Iris pigment epithelial cell (primary cell): Measurements from ENCODE around the gene MACC1.
"Not testable (repeated sequence)": the region's sequence is repeated elsewhere in the genome, so short reads cannot be mapped to it uniquely, and the experiment has no call there.

Source experiments
- DNase-seq: peaks from one replicate; pipeline ENCODE4 v3.0.0-alpha.2; 2011; ENCODE audit warnings: low read depth

MACC1 gene

DNA sequence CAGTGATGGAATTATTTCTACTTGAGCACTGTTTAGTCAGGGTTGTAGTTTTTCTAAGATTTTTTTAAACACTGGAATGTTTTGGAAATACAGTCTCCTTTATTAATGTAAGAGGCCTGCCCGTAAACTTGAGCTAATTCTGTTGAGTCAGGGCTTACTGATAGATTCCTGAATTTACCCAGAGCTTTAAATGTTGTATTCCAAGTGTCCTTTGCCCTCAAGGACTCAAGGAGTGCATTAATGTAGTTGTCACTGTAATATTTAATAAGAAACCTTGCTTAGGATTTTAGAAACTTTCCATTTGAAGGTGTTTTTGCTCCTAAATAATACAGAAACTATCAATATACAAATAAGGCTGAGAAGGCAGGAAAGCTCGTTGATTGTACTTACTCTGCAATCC lies 89.2 kb downstream of the MACC1 start:
- no peak for DNase-seq

DNA sequence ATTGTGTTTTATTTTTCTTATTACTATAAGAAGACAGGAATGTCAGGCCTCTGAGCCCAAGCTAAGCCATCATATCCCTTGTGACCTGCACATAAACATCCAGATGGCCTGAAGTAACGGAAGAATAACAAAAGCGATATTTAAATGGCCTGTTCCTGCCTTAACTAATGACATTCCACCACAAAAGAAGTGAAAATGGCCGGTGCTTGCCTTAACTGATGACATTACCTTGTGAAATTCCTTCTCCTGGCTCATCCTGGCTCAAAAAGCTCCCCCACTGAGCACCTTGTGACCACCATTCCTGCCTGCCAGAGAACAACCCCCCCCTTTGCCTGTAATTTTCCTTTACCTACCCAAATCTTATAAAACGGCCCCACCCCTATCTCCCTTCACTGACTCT lies 91.1 kb downstream of the MACC1 start:
- not testable (repeated sequence) for DNase-seq

DNA sequence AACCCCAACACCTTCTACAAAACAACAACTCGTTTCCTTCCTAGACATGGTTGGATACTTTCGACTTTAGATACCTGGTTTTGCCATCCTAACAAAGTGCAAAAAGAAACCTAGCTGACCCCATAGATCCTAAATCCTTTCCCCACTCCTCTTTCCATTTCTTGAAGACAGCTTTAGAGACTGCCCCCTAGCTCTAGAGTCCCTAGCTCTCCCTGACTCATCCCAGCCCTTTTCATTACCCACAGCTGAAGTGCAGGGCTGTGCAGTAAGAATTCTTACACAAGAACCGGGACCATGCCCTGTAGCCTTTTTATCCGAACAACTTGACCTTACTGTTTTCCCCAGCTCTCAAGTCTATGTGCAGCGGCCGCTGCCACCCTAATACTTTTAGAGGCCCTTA lies 93.1 kb downstream of the MACC1 start:
- not testable (repeated sequence) for DNase-seq

DNA sequence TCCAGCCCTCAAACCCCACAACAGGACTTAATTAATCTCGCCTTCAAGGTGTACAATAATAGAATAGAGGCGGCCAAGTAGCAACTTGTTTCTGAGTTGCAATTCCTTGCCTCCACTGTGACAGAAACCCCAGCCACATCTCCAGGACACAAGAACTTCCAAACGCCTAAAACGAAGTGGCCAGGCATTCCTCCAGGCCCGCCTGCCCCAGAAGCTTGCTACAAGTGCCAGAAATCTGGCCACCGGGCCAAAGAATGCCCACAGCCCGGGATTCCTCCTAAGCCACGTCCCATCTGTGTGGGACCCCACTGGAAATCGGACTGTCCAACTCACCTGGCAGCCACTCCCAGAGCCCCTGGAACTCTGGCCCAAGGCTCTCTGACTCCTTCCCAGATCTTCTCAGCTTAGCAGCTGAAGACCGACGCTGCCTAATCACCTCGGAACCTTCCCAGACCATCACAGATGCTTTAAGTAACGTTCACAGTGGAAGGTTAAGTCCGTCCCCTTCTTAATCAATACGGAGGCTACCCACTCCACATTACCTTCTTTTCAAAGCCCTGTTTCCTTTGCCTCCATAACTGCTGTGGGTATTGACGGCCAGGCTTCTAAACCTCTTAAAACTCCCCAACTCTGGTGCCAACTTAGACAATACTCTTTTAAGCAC lies 94.4 kb downstream of the MACC1 start:
- not testable (repeated sequence) for DNase-seq

DNA sequence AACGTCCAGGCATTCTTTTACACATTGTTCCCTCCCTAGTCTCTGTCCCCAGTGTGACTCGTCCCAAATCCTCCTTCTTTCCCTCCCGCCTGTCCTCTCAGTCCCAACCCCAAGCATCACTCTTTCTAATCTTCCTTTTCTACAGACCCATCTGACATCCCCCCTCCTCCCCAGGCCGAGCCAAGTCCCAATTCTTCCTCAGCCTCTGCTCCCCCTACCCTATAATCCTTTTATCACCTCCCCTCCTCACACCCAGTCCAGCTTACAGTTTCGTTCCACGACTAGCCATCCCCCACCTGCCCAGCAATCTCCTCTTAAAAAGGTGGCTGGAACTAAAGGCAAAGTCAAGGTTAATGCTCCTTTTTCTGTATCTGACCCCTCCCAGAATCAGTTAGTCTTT lies 95.1 kb downstream of the MACC1 start:
- DNase-seq: no peak

DNA sequence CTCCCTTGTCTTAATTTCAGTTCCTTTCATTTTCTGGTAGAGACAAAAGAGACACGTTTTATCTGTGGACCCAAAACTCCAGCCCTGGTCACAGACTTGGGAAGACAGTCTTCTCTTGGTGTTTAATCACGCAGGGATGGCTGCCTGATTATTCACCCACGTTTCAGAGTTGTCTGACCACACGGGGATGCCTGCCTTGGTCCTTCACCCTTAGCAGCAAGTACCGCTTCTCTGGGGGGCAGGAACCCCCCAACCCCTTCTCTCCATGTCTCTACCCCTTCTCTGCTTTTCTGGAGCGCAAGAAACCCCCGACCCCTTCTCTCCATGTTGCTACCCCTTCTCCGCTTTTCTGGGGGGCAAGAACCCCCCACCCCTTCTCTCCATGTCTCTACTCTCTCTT lies 95.8 kb downstream of the MACC1 start:
- no peak for DNase-seq

DNA sequence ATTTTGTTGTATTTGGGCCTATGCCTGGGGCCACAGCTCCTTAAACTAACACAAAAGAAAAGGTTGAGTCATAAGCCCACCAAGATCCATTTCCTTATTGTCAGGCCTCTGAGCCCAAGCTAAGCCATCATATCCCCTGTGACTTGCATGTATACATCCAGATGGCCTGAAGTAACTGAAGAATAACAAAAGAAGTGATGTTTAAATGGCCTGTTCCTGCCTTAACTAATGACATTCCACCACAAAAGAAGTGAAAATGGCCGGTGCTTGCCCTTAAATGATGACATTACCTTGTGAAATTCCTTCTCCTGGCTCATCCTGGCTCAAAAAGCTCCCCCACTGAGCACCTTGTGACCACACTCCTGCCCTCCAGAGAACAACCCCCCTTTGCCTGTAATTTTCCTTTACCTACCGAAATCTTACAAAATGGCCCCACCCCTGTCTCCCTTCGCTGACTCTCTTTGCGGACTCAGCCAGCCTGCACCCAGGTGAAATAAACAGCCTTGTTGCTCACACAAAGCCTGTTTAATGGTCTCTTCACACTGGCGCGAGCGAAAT lies 96.5 kb downstream of the MACC1 start:
- not testable (repeated sequence) for DNase-seq

DNA sequence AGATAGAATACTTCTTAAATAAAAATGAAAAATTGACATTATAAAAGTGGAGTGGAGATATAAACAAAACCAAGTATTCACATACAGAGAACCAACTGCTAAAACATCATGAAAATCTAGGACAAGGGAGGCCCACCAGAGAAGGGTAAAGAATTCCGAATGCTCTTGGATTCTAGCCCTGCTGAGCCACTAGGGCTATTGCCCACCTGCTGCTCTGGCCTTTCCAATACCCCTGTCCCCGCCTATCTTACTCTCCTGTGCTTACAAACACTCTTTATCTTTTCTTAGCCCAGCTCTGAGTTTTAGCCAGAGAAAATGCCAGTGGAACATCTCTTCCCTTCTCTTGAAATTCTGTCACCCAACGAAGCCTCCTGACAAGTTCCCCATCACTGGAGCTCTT lies 100.3 kb downstream of the MACC1 start:
- no peak for DNase-seq

DNA sequence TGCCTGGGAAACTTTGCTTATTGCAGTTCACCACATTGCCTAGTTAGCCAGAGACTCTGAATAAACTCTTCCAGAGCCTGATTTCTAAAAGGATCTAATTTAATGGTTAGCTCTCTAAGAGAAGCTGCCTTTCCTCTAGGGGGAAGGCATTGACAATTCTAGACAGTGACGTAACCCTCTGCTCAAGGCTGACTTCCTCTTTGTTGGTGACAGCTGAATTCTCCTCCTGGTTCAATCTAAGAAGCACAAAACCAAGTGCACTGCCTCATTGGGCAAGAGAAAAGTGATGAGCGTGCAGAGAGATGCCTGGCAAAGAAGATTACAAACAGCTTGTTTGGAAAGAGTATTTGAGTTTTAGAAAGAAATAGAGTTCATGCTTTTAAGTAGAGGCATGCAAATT lies 102.7 kb downstream of the MACC1 start:
- DNase-seq: no peak

DNA sequence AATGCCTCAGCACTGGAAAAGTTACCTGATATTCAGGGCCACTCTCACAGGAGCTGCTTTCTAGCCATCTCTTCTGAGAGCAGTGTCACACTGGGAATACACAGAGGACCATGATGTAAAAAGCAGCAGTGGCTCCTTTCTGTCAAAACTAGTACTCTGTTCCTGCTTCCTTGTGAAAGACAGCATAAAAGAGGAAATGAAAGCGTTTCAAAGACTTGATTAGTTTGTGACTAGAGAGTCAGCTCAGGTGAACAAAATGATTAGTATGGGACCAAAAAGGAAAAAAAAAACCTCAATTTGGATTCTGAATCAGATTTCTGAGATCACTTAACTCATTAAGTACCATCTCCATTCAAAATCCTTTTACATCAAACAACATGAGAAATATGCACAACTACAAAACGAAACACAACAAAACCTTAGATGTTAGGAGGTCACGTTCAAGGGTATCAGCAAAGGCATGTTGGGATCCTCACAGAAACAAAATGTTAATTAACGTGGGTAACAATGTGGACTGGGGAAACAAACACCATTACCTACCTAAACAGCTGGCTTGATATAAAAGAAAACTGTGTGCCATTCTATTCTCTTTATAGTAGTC lies 103.7 kb downstream of the MACC1 start:
- DNase-seq: no peak

DNA sequence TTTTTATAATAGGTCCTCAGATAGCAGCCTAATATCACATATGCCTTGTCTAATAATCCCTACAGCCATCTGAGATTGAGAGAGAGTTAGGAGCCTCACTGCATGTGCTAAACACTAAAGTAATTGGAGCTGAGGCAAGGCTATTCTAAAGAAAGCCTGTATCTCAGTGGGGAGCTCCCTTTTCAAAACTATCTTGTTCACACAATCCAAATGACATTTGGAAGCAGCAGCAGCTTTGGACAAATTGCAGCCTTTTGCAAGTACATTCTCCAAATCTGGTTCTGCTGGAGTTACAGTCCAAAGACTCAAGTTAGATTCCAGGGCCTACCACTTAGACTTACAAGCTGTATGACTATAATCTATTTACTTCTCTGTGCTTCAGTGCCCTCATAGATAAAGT lies 104.5 kb downstream of the MACC1 start:
- DNase-seq: no peak

DNA sequence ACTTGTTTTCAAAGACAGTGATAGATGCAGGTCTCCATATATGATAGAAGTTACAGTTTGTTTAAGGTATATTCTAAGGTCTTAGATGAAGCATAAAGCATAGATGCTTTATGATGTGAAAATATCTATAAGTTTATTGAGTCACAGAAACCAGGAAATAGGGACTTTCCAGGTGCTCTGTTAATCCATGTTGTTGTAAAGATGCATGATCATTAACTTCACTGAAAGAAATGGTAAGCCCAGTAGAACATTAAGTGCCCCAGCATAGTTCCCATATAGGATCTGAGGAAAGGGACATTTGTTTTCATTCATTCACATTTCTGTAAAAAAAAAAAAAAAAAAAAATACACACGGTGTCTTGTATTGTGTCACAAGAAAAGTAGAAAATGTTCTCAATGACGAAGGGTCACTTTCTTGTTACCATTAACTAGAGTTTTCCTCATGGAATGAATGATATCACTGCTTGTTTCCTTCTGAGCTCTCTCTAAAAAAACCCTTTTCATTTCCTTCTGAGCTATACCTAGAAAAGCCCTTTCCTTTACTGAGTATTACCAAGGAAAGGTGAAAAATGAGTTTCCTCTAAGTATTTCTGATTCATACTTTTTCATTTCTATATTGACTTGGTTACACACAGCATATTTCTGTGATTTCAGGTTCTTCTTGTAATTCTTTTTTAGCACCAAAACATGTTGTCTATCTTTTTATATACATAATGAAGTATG lies 105.2 kb downstream of the MACC1 start:
- no peak for DNase-seq

DNA sequence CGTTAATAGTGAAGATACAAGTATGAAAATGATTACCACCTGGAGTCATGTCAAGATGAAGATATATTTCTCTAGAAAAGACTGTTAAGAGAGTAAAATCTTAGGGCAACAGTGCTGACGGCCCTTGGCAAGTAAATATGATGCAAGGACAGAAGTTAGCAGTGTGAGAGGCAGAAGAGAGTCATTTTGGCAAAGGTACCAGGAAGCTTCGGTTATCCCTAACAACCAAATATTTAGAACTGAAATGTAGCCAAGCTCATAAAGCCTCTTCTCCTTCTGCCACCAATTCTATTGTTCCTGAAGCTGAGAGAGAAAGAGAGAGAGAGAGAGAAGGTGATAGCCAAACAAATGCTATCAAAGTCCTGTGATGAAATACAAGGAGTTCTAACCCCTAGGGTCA lies 109.6 kb downstream of the MACC1 start:
- DNase-seq: no peak

DNA sequence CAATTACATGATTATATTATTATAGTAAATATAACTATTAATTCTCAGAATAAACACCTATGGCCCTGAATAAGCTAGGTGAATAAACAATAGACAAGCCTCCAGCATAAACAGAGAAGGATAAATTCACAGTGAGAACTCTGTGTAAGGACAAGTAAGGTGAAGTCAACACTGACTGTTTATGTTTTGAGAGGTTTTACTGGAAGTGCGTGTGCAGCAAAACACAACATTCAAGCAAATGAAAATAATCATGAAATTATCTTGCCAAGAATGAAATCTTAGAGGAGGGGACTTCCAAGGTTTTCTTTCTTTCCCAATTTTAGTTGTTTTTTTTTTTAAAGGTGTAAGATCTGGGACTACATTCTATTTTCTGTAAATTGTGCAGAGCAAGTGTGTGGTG lies 112.5 kb downstream of the MACC1 start:
- DNase-seq: no peak

DNA sequence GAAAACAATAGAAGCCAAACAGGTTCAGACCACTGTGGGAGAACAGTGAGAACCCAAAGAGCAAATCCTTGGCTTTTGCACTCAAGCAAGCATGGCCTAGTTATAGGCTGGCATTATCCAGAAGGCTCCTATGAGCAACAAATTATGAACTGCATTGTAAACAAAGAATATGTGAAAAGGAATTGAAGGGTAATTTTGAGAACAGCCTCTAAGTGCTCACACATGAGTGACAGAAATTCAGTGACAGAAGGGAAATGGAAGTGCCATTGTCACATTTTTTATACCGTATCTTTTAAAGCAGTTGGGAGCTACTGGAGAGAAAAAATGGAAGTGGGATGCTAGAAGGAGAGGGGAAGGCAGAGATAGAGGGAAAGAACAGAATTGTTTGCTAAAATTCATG lies 114.2 kb downstream of the MACC1 start:
- DNase-seq: no peak

DNA sequence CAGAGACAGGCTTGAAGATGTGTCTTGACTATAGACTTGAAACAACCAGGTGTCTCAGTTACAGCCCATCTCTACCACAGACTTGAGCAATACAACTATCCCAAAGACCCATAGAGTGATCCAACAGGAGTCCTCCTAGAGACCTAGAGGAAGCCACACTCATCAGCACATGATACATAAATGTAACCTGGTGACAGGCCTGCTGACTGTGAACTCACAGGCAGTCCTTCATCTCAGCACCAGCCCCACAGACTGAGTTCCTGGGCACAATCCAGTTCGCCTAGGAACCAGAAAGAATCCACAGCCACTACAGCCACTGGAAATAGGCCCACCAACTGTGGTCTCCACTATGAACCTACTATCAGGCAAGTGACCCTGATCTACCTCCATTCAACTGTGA lies 121.3 kb downstream of the MACC1 start:
- no peak for DNase-seq

DNA sequence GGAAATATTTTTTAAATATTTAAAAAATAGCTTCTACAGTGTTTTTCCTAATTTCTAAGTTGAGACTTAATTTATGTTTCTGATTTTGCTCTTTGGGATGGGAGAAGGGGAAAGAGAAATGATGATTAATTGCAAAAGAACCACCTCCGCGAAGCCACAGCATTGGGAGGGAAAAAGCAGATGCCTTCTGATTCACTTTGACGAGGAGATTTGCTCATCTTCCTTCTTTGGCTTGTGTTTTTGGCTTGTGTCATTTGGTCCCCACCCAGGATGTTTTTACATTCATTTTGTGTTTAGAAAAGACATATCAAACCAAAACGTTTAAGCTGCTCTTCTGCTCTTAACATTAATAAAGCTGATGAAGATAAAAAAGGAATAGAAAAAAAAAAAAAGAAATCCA lies 121.7 kb downstream of the MACC1 start:
- DNase-seq: no peak

DNA sequence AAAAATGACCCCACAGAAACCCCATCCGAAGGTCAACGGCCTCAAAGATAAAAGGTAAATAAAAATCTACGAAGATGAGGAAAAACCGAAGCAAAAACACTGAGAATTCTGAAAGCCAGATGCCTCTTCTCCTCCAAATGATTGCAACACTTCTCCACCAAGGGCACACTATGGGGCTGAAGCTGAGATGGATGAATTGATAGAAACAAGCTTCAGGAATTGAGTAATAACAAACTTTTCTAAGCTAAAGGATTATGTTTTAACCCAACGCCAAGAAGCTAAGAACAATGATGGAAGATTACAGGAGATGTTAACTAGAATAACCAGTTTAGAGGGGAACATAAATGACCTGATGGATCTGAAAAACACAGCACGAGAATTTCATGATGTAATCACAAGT lies 127.8 kb downstream of the MACC1 start:
- no peak for DNase-seq

DNA sequence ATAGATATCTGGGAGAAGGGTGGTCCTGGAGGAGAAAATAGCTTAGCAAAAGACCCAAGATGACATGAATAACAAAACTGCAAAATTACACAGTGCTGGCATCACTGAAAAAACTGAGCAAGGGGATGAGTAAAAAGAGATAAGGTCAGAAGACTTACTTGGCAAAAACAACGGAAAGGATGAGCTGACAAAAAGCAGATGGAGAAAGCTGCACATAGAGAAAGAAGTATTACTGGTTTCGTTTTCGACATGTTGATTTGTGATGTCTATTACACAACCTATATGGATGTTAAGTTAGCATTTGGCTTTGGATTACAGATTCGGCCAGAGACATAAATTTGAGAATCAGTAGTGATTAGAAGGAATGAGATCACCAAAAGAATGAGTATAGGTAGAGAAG lies 132.1 kb downstream of the MACC1 start:
- DNase-seq: no peak
